Smooth muscle cell (in vitro differentiated cells): ENCODE data around the gene NKPD1. TPM values are rescaled to one million over a fixed set of nuclear protein-coding genes. Genes with fewer than 3 reads are reported as not detected.

Experiments used
- DNase-seq: peaks from one replicate; lab custom pipeline; 2025; ENCODE audit not compliant: unreplicated experiment; lab: John Stamatoyannopoulos, UW
- H2AFZ ChIP-seq: fragments of 200-600 bp; sonication (generic); 2 replicates; pipeline ENCODE4 v1.6.0; 2016; ENCODE audit warnings: antibody characterized with exemption, low read depth, mild to moderate bottlenecking
- H3F3A ChIP-seq: fragments of 200-600 bp; sonication (generic); 2 replicates; pipeline ENCODE4 v1.6.0; 2017; ENCODE audit warnings: antibody characterized with exemption, low read depth
- H3K27ac ChIP-seq: fragments of 200-600 bp; sonication (generic); 2 replicates; pipeline ENCODE4 v1.5.1; 2016; ENCODE audit warnings: low read depth, mild to moderate bottlenecking
- H3K27me3 ChIP-seq: fragments of 200-600 bp; sonication (generic); 2 replicates; pipeline ENCODE4 v1.6.1; 2016; ENCODE audit warnings: low read depth, mild to moderate bottlenecking
- H3K36me3 ChIP-seq: fragments of 200-600 bp; sonication (generic); 2 replicates; pipeline ENCODE4 v1.5.1; 2016; ENCODE audit warnings: low read depth
- H3K4me1 ChIP-seq: fragments of 200-600 bp; sonication (generic); 2 replicates; pipeline ENCODE4 v1.5.1; 2016; ENCODE audit warnings: low read depth
- H3K4me2 ChIP-seq: fragments of 200-600 bp; sonication (generic); 2 replicates; pipeline ENCODE4 v1.6.0; 2016; ENCODE audit warnings: mild to moderate bottlenecking
- H3K4me3 ChIP-seq: fragments of 200-600 bp; sonication (generic); 2 replicates; pipeline ENCODE4 v1.5.1; 2016; ENCODE audit warnings: mild to moderate bottlenecking
- H3K79me2 ChIP-seq: fragments of 200-600 bp; sonication (generic); 2 replicates; pipeline ENCODE4 v1.6.0; 2016; ENCODE audit warnings: low read depth, mild to moderate bottlenecking
- H3K9ac ChIP-seq: fragments of 200-600 bp; sonication (generic); 2 replicates; pipeline ENCODE4 v1.6.0; 2016; ENCODE audit warnings: low read depth
- H3K9me3 ChIP-seq: fragments of 200-600 bp; sonication (generic); replicated peaks from 2 replicates; pipeline ENCODE4 v1.5.1; 2016; ENCODE audit warnings: low read depth
- H4K20me1 ChIP-seq: fragments of 200-600 bp; sonication (generic); 2 replicates; pipeline ENCODE4 v1.6.0; 2016; ENCODE audit warnings: low read depth
- WGBS: methylation state at CpG from one replicate; pipeline ENCODE4 v1.1.7; 2016; ENCODE audit warnings: low lambda C conversion rate; 5-methylcytosine and 5-hydroxymethylcytosine counted together
- polyA plus RNA-seq: library from polyadenylated mRNA; unstranded; fragments of >200 nt; fragmentation: Nextera tagmentation; extraction: Ambion mirVana; gene quantifications from 2 replicates; pipeline ENCODE4 v1.2.1, GENCODE V29; 2016
- total RNA-seq: library from RNA; depleted of rRNA; stranded (reverse); fragments of >200 nt; gene quantifications from 2 replicates; pipeline ENCODE4 v1.2.3, GENCODE V29; 2014
- TF ChIP-seq, protein P1 (sequence below): fragments of 200-600 bp; sonication (generic); IDR thresholded peaks from 2 replicates; pipeline ENCODE4 v1.5.1; 2017; ENCODE audit warnings: borderline replicate concordance, mild to moderate bottlenecking, antibody characterized with exemption; ENCODE audit not compliant: insufficient read depth, poor library complexity, severe bottlenecking

NKPD1 gene
- total and polyA plus RNA-seq, 2 experiments from 2014 or later: 0.13 to 1.6 TPM

DNA sequence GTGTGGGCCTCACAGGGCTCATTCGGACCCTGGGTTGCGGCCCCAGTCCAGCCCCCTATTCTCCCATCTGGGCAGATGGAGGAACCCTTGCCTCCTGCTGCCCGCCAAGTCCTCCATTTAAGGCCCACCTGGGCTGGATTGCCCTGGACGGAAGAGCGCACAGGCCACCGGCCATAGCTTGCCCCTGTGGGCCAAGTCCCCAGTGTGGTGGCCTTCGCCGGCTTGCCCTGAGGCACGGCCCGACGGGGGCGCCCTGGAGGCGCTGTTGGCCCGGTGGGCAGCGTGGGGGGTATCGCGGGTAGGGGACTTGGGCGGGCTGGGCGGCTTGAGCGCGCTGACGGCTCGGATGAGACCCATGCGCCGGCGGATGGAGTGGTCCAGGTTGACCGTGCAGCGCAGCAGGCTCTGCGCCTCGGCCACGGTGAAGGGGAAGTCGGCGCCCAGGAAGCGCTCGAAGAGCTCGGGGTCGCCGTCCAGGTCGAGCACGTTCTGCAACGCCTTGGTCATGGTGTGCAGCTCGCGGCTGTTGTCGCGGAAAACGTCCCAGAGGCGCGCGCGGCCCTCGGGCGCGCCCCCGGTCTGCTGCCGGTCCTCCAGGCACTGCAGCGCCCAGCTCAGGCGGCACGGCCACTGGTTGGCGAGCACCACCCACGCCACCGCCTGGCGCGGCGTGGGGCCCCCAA, 8.8 kb downstream of the NKPD1 start:
- Histone ChIP-seq H3K9ac (no peak overlapping the region), H2AFZ (no peak overlapping the region), H3K9me3 (no peaks in the 10 kb centered on the region), H3K27ac (no peak overlapping the region), H3K79me2 (no peaks in the 10 kb centered on the region), H3K36me3 (no peaks in the 10 kb centered on the region), H3K27me3 (peaks cover 29% of the 10 kb centered on the region), H4K20me1 (peaks cover 13% of the 10 kb centered on the region), H3K4me2 (peak overlapping the region; percentile 79), H3K4me3 (peak overlapping the region; percentile 11), H3K4me1 (peaks cover 10% of the 10 kb centered on the region), H3F3A (no peaks in the 10 kb centered on the region)
- 37% methylated on average over 57 of the region's 64 CpGs for WGBS
- DNase-seq: no peak
- TF ChIP-seq, protein P1, sequence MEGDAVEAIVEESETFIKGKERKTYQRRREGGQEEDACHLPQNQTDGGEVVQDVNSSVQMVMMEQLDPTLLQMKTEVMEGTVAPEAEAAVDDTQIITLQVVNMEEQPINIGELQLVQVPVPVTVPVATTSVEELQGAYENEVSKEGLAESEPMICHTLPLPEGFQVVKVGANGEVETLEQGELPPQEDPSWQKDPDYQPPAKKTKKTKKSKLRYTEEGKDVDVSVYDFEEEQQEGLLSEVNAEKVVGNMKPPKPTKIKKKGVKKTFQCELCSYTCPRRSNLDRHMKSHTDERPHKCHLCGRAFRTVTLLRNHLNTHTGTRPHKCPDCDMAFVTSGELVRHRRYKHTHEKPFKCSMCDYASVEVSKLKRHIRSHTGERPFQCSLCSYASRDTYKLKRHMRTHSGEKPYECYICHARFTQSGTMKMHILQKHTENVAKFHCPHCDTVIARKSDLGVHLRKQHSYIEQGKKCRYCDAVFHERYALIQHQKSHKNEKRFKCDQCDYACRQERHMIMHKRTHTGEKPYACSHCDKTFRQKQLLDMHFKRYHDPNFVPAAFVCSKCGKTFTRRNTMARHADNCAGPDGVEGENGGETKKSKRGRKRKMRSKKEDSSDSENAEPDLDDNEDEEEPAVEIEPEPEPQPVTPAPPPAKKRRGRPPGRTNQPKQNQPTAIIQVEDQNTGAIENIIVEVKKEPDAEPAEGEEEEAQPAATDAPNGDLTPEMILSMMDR: no peak

GRCh38 chr19:45151320-45151719, 9.5 kb downstream of the NKPD1 start:
- no peaks in the 10 kb centered on the region for H3F3A ChIP-seq
- TF ChIP-seq, protein P1: no peak
- no peak overlapping the region for H3K9ac ChIP-seq
- H3K36me3 ChIP-seq: no peaks in the 10 kb centered on the region
- no peak for DNase-seq
- 87% methylated on average over 7 of the region's 7 CpGs for WGBS
- no peaks in the 10 kb centered on the region for H3K79me2 ChIP-seq
- no peak overlapping the region for H3K4me3 ChIP-seq
- H3K4me2 ChIP-seq: no peak overlapping the region
- peaks cover 13% of the 10 kb centered on the region for H4K20me1 ChIP-seq
- H3K9me3 ChIP-seq: no peaks in the 10 kb centered on the region
- no peak overlapping the region for H3K27ac ChIP-seq
- H3K4me1 ChIP-seq: peaks cover 10% of the 10 kb centered on the region
- H3K27me3 ChIP-seq: peaks cover 29% of the 10 kb centered on the region
- no peak overlapping the region for H2AFZ ChIP-seq

DNA sequence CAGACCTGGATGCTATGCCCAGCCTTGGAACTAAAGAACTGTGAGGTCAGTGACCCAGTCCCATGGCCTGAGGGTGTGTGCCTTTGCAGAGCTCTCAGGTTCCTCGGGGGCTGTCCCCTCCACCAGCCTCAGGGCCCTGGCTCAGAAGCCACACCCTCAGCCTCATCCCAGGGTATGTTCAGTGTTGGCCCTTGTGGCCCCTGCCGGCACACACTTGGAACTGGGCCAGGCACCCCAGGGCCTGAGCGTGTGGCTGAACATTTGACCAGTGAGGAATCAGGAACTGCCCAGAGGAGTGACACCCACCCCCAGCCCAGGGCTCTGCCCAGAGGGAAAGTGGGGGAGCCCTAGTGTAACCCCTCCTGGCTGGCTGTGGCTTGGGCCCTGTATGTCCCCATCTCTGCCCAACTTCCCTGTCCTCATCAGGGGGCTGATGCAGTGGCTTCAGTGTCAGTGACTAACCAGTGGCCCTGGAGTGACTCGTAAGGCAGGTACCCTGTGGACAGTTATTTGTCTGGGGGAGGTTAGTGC, 10.0 kb downstream of the NKPD1 start:
- TF ChIP-seq, protein P1: no peak
- DNase-seq: no peak
- 81% methylated on average over 4 of the region's 4 CpGs for WGBS
- H3K79me2 ChIP-seq: no peaks in the 10 kb centered on the region
- H3K27me3 ChIP-seq: peaks cover 29% of the 10 kb centered on the region
- peaks cover 13% of the 10 kb centered on the region for H4K20me1 ChIP-seq
- H3K36me3 ChIP-seq: no peaks in the 10 kb centered on the region
- H3K9me3 ChIP-seq: no peaks in the 10 kb centered on the region
- peaks cover 10% of the 10 kb centered on the region for H3K4me1 ChIP-seq
- no peaks in the 10 kb centered on the region for H3F3A ChIP-seq
- no peak overlapping the region for H3K4me3 ChIP-seq
- no peak overlapping the region for H3K27ac ChIP-seq
- H3K9ac ChIP-seq: no peak overlapping the region
- H2AFZ ChIP-seq: no peak overlapping the region
- no peak overlapping the region for H3K4me2 ChIP-seq

DNA sequence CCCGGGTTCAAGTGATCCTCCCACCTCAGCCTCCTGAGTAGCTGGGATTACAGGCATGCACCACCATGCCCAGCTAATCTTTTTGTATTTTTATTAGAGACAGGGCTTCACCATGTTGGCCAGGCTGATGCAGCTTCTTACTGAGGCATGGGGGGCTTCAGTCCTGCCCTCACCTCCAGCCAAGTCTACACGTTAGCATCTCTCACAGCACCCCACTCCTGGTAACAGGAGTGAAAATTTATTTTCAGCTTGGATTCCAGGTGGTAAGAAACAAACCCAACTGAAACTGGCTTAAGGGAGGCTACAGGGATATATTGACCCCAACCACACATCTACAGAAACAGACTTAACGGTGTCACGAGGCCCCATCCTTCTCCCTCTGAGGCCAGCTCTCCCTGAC, 10.6 kb downstream of the NKPD1 start:
- H4K20me1 ChIP-seq: peaks cover 13% of the 10 kb centered on the region
- H3K9me3 ChIP-seq: no peaks in the 10 kb centered on the region
- no peak overlapping the region for H3K27ac ChIP-seq
- TF ChIP-seq, protein P1: no peak
- no peaks in the 10 kb centered on the region for H3F3A ChIP-seq
- H3K27me3 ChIP-seq: peaks cover 29% of the 10 kb centered on the region
- no peak overlapping the region for H2AFZ ChIP-seq
- no peaks in the 10 kb centered on the region for H3K79me2 ChIP-seq
- H3K9ac ChIP-seq: no peak overlapping the region
- no peaks in the 10 kb centered on the region for H3K36me3 ChIP-seq
- H3K4me3 ChIP-seq: no peak overlapping the region
- H3K4me1 ChIP-seq: peaks cover 10% of the 10 kb centered on the region
- no peak overlapping the region for H3K4me2 ChIP-seq
- DNase-seq: no peak
- 98% methylated on average over 4 of the region's 4 CpGs for WGBS
